HG02943 (cell line): ENCODE measurements around the gene NPNT.

ENCODE experiments used
- ATAC-seq: cut with Tn5 transposase; IDR thresholded peaks from one replicate; pipeline ENCODE4 v1.9.1; 2021; ENCODE audit warnings: mild to moderate bottlenecking, low read depth, moderate library complexity; ENCODE audit not compliant: unreplicated experiment

The NPNT gene

DNA sequence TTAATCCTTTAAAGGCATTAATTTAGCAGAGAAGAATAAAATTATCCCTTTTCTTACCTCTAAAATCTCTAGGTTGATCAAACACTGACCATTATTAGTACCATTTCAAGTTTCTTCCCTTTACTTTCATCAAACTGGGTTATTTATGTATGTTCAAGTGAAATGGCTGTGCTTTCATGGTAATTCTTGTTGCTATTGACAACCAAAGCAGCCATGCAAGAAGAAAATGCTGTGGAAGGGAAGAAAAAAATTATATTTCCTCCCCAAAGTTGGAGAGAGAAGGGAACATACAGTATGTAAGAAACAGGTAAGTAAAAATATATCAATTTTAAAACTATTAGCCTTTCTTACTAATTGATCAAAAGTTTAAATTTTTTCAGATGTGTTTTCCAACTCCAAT lies 16.2 kb downstream of the NPNT start:
- no peak for ATAC-seq

DNA sequence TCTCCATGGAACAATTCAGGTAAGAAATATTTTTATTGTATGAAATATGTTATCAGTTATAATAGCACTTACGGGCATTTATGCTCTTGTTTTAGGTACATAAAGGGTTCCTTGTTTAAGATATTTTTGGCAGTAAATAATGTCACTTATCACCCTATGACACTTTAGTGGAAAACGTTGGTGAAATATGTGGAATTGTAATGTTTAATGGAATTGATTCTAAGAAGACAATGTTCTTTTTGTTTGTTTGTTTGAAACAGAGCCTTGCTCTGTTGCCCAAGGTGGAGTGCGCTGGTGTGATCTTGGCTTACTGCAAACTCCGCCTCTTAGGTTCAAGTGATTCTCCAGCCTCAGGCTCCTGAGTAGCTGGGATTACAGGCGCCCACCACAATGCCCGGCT lies 17.4 kb downstream of the NPNT start:
- no peak for ATAC-seq

DNA sequence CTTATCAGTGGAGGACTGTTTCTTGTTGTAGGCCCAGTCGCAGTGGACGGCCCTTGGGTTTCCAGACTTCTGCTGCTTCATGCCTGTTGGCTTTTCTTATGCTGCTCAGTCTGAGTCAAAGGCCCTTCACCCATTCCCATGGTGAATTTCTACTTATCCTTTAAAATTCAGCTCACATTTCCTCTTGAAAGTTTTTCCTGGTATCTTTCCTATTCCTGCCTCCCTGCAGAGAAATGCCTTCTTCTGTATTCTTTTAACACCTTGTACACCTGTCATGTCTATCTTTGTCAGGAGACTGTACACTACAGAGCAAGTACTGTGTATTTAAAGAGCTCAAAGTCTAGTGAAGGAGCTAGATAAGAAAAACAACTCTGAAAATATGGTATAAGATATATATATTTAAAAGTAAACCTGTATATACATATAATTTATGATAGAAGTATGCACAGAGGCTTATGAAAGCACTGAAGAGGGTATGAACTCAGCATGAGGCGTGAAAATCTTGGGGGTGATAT lies 22.0 kb downstream of the NPNT start:
- no peak for ATAC-seq

DNA sequence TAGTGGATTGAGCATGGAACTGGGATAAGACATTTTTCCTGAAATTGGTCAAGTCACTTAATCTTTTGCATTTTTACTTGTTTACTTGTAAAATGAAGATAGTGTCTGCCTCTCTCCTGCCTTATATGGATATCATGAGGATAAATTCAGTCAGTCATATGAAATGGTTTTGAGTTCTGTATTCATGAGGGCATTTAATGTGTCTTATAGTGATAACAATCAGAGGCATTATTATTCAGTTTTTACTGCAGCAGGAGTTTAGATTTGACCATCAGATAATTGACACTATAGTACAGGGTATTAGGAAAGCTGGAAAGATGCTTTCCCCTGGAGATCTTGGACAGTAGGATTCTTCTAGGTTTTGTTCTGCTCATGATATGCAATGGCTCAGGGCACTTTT lies 26.0 kb downstream of the NPNT start:
- ATAC-seq = no peak

DNA sequence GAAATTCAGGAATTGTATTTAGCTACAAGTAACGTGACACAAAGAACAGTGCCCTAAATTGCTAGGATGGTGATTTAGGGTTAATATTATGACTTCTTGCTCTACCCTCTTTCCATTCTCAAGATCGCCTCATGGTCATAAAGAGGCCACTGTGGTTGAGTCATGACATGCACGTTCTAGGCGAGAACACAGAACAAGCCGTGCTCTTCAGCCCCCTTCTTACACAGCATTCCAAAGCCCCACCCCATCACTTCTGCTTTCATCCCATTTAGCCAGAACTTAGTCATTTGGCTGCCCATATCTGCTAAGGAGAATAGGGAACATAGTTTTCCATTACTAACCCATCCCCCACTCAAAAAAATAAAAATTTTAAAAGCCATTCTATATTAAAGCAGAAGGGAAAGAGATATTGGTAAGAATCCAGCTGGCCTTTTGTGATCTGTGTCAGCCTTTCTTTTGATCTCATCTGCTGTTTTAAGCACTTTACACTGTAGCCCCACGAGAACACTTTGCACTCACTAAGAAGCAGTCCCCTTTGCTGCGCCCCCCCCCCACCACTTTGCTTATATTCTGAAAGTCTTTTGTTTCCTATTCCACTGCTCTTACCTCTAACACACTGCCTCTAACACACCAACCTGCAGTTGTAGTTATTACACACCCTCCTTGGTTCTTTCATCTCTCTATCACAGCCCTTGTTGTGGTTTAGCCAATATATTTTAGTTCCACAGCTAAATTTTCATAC lies 28.4 kb downstream of the NPNT start:
- no peak for ATAC-seq

DNA sequence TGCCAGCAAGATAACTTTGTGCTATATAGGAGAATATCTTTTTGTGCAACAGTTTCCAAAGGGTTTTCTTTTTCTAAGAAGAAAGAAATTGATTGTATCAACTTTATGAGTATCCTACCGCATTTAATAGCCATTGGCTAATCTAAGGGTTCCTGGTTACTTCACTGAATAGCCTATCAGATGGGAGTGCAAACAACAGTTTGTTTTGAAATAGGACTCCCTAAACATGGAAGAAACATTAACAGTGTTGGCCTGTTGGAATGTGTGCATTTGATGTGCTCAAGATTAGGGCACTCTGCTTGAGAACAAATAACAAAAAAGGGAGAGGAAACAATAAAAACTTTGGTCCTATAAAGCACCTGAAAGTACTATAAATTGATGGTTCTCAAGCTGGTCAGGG lies 29.1 kb downstream of the NPNT start:
- no peak for ATAC-seq

DNA sequence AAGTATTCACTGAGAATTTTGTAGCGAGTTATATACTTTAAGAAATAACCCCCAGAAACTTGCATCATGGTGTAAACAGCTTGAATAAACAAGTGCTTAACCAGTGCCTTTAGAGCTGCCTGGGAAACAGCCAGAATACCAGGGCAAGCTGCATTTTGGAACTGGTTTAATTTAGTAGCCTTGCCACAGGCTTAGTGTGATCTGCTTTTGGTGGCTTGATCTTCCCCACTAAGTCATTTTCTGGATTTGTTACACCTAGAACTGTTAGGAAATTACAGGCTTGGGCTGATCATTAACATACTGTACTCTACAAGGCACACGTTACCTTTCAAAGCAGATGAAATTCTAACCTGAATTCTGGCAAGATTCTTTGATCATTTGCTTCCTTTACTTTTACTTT lies 35.4 kb downstream of the NPNT start:
- no peak for ATAC-seq

DNA sequence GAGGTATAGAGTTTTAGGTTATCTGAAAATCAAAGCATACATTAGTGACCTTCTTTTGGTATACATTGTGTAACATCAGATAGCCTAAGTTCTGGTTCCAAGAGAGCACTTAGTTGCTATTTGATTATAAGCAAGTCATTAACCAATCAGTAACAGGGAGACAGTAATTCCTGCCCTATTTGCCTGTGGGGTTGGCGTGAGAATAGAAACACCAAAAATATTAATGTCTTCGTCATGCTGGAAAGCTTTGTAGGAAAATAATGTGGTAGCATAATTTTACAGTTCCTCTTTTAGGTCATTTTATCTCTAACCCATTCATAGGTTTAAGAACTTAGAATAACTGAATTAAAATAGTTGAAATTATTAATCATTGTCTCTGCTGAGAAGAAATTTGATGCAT lies 37.8 kb downstream of the NPNT start:
- ATAC-seq = no peak

DNA sequence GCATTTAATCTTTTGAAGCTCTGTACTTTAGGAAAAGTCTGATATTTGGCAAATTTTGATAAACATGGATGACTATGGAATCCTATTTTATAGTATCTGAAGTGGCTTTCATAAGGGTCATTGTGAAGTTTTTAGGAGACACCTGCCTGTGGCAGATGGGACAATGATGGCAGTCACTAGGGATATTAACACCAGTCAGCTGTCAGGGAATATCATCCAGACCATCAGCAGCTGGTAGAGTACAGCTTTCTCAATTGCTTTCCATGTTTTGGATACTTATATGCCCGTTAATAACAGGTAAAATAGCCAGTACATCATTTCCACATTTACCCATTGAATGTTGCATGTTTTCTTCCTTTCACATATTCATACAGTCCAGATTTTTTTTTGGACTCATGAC lies 39.1 kb downstream of the NPNT start:
- ATAC-seq = no peak

DNA sequence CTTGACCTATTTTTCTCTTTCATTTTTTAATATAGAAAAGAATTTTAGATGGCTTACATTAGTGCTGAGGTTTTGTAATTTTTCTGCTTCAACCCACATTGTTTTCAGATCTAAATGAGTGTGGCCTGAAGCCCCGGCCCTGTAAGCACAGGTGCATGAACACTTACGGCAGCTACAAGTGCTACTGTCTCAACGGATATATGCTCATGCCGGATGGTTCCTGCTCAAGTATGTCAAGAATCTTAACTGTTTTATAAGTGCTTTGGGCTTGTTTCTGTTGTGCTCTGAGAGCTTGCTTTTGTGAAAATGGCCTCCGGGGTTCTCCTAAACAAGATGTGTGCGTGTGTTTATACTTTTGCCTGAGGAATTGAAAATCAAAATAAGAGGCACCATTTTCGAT lies 41.6 kb downstream of the NPNT start:
- no peak for ATAC-seq

DNA sequence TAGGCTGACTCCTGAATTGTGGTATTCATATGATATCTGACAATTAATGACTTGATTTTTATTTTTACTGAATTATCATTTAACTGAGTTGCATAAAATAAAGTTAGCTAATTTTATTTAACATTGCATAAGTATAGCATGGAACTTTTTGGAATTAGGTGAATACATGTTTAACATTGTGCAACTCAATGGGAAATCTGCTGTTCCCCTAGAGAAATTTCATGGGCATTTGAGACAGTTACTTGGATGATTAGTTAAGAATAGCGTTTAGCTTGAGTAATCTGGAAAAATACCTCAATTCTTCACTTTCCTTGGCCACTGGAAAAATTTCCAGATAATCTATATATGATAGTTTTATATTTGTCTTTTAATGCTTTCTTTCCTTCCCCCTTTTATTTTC lies 42.5 kb downstream of the NPNT start:
- no peak for ATAC-seq

DNA sequence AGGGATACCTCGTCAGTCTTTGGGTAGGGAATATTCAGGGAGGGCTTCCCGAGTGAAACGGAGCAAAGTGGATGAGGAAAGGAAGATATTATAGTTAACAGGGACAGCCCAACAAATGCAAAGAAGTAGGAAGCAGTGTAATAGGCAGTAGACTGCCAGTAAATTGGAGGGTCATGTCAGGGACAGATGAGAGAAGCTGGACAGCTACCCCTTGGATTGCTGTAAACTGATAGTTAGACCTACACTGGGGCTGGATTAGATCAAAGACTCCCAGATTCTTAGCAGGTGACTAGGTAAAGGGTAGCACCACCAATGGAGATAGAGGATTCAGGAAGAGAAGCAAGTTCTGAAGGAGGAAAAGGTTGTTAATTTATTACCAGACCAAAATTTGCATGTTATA lies 48.0 kb downstream of the NPNT start:
- ATAC-seq = no peak

DNA sequence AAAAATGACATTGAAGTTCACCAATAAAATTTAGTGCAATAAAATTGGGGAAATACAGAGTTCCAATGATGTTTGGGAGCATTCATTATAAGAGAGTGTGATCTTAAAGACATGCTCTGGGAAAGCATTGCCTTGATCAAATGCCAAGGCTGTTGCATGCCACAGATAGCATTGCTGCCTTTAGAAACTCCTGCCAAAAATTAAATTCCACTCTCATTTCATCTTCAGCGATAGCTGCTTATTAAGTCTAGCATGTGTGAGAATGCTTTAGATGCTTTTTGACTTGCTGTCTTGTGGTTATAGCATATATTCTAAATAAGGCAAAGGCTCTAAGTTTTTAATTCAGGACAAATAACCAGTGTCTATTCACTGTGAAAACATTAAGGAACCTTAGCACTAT lies 49.3 kb downstream of the NPNT start:
- no peak for ATAC-seq

DNA sequence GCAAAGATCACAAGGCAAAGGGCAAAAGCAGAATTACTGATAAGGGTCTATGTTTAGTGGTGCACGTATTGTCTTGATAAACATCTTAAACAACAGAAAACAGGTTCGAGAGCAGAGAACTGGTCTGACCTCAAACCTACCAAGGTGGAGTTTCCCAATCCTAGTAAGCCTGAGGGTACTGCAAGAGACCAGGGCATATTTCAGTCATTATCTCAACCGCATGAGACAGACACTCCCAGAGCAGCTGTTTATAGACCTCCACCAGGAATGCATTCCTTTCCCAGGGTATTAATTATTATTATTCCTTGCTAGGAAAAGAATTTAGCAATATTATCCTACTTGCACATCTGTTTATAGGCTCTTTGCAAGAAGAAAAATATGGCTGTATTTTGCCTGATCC lies 51.5 kb downstream of the NPNT start:
- no peak for ATAC-seq

DNA sequence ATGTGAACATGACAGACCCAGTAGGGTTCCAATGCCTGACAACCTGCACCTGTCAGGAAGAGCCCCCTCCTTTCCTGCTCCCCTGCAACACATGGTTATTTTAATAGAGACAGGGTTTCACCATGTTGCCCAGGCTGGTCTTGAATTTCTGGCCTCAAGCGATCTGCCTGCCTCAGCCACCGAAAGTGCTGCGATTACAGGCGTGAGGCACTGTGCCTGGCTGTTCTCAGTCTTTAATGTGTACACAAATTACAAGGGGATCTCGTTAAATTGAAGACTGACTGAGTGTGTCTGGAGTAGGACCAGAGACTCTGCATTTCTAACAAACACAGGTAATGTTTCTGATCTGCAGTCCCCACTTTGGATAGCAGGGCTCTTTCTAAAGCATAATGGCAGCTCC lies 55.4 kb downstream of the NPNT start:
- no peak for ATAC-seq

DNA sequence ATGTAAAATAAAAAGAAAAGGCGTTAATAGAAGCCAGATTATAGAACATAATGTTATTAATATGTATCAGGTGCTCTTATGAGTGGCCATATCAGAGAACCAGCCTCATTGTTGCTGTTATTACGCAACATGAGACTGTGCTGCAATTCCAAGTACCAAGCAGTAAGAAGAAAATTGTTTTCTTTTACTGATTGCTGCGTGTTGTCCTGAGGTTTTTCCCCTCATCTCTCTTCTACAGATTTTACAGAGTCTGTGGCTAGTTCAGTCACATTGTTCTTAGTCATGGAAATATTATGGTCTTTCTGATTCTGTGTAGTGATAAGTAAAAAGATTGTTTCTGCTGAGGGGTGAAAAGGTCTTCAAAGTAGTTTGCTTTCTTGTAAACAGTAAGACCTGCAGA lies 55.9 kb downstream of the NPNT start:
- no peak for ATAC-seq

DNA sequence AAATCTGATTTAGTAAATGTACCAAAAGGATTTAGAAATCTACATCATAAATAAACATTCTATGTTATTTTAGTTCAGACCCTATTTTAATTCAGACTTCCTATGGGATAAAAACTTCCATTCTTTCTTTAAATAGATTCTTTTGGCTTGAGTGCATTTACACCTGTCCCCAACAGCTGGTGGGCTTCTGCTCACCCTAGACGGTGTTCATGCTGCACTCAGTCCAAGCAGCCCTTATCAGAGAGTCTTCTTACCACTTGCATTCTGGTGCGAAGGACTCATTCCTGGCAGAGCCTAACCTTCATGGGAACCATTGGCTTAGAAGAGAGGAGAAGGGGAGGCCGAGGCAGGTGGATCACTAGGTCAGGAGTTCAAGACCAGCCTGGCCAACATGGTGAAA lies 57.3 kb downstream of the NPNT start:
- ATAC-seq = no peak

DNA sequence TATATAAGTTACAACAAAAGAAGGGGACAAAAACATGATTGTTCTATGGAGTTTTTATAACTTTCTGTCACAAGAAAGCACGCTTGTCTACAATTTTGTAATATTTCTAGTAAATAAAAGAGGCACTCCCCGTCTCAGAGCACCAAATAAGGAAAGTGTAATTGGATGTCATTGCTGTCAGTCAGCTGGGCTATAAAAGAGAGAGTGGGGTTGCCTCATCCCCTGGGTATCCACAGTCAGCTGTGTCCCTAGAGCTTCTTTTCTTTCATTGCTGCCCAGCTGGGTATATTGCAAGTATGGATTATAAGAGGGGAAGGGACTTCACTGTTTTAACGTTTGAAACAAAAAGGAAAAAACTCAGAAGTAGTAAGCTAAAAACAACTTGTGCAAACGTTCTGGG lies 61.3 kb downstream of the NPNT start:
- no peak for ATAC-seq

DNA sequence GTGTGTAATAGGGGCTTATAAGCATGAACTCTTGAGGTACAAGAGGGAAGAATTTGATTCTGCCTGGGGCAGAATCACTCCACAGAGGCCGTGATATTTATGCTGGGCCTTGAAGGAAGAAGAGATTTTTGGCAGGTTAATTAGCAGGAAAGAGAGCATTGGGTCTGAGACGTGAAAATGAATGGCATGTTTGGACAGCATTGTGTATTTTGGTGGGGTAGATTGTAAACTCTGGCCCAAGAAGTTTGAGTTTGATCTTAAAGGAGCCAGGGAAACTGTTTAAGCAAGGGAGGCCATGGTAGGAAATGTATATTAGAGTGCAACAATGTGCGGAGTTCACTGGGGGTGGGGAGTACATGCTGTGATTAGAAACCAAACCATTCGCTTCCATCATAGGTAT lies 62.4 kb downstream of the NPNT start:
- ATAC-seq = no peak

DNA sequence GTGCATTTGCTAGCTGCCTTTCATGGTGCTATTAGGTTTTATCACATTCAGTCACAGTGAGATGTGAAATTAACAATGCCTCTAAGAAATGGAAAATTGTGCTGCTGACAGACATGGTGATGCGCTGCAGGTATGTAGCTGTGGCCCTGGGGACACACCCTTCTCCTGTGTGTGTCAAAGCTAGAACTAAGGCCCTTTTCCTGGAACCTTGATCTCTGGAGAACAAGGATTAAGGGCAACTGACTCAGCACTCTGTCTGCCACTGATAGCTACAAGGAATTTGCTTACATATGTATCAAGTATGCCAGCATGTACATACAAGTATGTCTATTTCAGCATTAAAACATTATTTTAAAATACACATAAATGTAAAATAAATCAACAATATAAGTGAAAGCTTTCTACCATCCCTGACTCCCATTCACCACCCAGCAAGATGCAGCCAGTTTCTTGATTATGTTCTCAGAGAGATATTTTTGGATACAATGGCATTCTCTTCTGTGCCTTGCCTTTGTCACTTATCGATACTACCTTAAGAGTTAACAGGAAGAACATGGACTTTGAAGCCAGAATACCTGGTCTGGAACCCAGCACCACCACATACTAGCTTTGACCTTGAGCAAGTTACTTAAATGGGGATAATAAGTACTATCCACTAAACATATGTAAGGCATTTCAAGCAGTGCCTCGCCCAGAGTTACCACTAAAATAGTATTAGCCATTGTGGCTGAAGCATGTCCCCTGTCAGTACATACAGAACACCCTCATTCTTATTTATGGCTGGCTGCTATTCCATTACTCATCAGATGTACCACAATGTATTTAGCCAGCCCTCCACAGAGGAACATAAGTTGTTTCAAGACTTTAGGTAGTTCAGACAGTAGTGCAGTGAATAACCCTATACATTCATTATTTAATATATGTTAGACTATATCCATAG lies 68.5 kb downstream of the NPNT start:
- no peak for ATAC-seq

DNA sequence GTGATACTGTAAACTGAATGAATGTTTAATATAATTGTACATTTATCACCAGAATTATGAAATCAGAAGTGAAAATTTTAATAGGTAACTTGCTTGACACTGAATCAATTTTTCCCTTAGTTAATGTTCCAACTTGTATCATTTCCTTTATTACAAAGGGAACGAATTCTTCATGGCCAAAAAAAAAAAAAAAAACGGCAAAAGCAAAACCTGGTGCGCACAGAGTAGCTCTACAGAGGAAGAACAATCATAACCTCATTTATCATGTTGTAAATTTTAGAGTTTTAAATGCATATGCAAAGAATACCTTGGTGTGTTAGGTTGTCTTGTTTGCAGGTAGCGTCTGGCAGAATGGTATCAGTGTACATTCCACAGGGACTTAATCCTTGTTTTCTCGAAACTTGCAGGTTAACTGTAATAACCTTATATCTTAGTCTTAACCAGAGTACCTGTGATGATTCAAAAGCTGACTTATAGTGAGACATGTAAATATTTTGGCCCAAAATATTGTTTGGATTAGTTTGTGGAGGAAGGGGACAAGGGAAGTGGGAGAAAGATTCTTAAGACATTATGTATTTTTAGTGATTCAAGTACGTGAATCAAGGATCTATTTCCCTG lies 70.0 kb downstream of the NPNT start:
- ATAC-seq = no peak
